Activated gamma-delta T cell treated with anti-CD3 and anti-CD28 coated beads, Interleukin-2, amount 50 U/mL, for 16 hours (primary cell): ENCODE data around the gene CSNK1G2.

ENCODE experiments used
- DNase-seq: peaks from one replicate; pipeline ENCODE4 v3.0.0-alpha.2; 2020; ENCODE audit warnings: low read depth

Gene CSNK1G2

DNA sequence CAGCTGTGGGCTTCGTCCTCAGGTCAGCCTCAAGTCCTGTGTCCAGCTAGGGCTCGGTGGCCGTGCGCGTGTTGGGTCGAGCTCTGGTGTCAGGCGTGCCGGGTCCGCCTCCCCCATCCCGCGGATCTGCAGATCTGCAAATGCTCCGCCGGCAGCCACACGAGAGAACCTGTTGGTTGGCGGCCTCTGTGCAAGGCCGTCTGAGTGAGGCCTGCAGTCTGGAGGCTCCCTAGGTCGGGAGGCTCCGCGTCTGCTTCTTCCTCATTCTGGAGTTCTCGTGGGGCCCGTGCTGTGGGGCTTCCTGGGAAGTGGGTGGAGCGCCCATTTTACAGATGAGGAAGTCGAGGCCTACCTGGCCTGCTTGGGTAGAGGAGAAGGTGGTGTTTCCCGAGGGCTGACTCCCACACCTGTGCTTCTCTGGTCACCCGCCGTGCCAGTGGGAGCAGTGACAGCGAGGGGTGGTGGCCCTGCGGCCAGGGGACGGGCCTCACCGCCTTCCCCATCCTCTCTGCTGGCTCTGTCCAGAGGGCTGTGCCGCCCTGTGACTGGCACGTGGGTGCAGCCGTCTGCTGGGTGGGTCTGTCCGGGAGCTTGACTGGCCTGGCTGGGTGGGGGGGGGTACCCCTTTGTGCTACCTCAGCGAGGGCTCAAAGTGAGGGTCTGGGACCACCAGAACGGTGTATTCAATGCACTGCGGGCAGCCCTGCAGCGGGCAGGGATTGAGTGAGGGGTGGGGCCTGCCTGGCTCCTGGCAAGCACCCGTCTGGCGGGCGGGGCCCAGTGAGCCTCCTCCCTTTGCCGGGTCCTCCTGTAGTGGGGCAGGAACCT is 3.3 kb downstream of the CSNK1G2 start:
- DNase-seq = no peak

DNA sequence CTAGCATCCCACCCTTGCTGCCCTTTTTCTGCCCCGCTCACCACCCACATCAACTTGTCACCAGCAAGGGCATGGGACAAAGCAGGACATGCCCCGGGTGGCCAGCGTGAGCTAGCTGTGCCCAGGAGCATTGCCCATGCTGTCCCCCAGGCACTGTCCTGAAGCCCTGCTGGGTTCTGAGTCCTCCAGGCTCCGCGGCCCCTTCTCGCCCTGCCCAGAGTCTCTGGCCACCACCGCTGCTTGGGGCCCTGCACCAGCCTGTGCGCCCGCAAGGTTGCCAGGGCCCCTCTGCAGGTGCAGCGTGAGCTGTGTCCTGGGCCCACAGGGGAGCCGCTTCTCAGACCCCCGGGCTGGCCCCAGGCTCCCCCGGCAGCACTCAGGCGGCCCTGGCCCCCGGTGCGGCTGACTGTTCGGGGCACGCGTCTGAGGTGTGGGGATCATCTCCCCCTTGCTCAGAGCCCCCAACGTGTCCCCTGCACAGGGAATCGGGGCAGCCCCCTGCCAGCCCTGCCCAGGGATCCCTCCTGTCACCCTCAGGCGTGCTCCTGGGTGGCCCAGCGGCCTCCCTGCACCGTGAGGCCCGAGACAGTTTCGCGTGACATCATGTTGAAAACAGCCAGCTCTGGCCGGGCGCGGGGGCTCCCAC is 4.1 kb downstream of the CSNK1G2 start:
- no peak for DNase-seq

DNA sequence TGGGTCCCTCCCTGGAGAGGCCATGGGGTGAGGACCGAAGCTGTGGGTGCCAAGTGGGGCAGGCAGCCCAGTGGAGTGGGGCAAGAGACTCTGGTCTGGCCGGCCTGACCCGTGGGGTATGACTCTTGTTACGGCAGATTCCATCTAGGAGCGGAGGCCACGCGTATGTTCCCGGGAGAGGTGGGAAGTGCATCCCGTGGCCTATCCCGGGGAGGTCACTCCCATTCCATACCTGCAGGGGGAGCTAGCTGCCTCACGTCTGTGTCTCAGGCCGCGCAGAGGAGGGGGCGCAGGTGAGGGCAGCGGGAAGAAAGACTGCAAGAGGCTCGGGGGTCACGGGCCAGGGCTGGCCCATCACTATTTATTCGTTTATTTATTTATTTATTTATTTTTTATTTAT is 4.9 kb downstream of the CSNK1G2 start:
- no peak for DNase-seq

DNA sequence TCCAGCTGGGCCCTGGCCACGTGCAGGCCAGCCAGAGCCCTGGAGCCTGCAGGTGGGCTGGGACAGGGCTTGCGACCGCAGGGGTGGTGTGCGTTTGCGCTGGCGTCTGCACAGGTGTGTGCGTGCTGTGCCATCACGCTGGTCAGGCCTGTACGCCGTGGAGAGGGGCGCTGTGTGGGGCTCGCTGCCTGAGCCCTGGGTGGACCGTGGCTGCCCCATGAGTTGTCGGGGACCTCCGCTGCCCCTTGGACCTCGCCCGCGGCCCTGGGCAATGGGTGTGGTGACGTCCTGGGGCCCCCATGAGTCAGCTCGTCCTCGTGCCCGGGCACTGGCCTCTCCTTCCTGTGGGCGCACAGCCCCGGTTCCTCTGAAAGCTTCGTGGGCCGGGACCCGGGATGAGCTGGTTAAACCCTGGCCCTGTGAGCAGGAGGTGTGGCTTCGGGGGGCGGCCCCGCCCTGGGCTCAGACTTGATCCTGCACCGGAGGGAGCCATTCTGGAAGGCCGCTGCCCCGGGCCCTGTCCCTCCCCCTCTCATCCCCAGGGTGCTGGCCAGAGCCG is 6.8 kb downstream of the CSNK1G2 start:
- no peak for DNase-seq

DNA sequence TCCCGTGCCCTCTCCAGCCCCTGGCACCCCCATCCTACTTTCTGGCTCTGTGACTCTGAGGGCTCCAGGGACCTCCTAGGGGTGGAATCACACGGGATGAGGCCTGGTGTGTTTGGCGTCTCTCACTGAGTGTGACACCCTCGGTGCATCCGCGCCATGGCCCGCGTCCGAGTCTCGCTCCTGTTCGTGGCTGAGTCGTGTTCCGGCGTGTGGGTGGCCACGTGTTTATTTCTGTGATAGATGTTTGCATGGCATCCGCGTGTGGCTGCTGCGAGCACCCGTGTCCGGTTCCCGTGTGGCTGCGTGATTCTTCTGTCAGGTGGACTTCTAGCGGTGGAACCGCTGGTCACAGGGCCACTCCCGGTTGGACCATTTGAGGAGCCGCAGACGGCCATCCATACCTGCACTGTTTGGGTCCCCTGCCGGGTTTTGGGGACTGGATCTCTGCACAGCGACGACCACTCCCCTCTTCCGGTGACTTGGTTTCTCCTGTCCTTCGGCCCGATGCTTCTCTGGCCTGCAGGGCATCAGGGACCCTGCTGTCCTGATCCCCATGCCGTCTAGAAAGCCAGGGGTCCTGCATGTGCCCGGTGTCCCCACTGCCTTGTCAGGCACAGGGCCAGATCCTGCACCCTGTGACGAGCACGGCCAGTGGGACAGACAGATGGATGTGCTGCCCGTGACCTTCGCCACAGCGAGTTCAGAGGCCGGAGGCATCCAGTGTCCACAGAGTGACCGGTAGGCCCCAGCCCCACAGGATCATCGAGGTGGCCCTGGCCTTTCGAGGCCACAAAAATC is 8.5 kb downstream of the CSNK1G2 start:
- no peak for DNase-seq

DNA sequence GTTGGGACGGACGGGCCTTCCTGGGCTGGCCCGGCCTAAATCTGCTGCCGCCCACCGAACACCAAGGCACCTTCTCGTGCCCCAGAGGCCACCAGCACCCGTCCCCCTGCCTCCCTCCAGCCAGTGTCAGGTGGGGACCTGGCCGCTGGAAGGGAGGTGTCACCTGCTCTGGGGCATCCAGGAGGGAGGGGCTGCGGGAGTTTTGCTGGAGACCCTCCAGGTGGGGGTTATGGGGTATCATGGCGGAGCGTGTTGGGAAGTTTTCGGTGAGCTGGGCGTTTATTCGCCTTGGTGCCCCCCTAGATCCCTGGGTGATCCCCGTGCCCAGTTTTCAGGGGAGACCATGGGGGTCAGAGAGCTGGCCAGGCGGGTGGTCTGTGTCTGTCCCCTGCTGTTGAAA is 9.7 kb downstream of the CSNK1G2 start:
- no peak for DNase-seq

GRCh38 chr19:1952635-1953034 is 11.7 kb downstream of the CSNK1G2 start:
- no peak for DNase-seq

GRCh38 chr19:1953037-1953436 is 12.1 kb downstream of the CSNK1G2 start:
- DNase-seq = no peak

DNA sequence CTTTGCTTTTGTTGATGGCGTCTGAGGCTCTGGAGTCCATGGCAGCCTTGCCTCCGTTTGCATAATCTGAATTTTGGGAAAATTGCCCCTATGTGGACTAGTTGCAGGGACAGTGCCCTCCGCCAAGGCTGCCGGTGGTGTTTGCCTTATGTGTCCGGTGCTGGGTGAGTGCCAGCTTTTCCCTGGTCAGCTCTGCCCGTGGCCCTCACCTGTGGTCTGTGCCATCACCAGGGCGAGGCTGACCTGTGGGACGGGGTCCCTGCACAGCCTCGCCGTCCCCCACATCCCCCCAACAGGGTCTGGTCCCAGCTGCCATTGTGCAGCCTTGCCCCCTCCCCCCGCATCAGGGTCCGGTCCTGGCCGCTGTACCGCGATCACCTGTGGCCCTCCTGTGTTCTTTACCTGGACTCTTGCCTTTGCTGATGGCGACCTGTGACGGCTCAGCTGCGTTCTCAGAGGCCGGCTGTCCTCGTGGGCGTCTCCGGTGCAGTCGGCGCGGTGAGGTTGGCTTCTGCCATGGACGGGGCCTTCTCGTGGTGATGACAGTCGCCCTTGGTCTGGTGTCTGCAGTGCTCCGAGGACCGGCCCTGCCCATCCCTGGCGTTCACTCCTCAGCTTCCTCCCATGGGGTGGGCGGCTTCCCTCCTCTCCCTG is 12.6 kb downstream of the CSNK1G2 start:
- no peak for DNase-seq

DNA sequence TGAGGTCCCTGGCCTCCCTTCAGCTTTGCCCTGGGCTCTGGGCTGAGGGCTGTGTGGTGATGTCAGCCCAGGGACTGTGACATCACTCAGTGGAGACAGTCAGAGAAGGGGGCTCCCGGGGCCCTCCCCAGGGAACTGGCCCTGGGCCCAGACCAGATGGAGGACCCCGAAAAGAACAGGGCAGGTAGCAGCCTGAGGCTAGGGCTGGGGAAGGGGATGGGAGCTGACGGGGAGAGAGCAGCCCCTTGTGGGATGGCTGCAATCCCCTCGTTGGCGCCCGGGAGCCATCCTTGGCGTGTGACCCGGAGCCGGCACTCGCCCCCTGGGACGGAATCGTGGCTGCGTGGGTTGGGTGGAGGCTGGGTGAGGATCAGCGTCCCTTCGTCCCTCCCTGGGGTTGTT is 13.6 kb downstream of the CSNK1G2 start:
- no peak for DNase-seq

- DNase-seq = no peak
Measured at GRCh38 chr19:1955171-1956121, 14.5 kb downstream of the CSNK1G2 start.

GRCh38 chr19:1956122-1956494 is 15.1 kb downstream of the CSNK1G2 start:
- no peak for DNase-seq

GRCh38 chr19:1956868-1957492 is 16.0 kb downstream of the CSNK1G2 start:
- no peak for DNase-seq

DNA sequence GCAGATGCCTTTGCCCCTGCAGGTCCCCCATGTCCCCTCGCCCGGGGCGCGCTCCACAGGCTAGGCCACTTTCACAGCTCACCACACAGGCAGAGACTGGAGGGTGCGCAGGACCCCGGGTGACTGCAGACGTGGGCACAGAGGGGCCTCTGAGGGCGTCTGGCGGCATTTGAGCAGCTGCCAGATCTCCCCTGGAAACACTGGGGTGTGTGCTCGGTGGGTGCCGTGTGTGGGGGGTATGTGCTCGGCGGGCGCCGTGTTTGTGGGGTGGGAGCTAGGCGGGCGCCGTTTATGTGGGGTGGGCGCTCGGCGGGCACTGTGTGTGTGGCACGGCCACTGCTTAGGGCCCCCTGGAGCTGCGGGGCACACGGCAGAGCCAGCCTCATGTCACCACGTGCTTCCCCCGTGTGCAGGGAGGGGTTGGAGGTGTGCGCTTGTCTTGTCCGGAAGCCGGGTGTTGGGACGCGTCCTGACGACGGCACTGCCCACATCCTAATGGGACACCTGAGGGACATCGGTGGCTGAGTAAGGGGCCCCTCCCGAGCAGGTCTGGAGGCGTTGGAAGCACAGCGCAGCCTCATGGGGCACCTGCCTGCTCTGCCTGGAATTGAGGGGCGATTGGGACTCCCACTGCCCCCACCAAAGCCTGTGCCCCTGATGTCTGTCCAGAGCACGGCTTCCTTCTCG is 16.7 kb downstream of the CSNK1G2 start:
- no peak for DNase-seq

DNA sequence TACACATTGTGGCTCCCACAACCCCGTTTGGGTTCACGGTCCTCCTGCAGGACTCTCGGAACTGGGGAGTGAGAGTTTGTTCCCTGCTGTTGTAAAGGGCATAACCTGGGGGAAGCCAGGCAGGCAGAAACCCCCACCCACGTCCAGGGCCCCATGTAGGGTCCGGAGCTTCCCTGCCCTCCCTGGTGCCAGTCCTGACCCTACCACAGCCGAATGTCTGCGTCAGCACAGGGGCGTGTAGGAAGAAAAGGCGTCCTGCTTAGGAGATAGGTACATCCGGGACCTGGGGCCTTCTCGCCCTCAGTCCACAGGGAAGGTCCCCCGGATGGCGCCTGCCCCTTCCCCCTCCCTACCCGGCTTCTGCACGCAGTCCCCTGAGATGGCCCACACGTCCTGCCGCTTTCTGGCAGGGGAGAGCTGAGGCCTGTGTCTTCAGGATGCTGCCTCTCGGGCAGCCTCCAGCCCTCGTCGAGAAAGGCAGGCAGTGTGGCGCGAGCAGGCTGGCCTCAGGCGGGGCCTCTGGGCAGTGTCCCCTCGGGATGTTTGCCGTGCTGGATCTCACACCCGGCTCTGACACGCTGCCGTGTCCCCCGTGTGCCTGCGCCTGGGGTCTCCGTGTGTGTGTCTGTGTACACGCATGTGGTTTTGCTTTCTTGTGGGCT is 19.1 kb downstream of the CSNK1G2 start:
- DNase-seq = no peak

GRCh38 chr19:1961000-1961883 is 20.3 kb downstream of the CSNK1G2 start:
- DNase-seq = no peak

DNA sequence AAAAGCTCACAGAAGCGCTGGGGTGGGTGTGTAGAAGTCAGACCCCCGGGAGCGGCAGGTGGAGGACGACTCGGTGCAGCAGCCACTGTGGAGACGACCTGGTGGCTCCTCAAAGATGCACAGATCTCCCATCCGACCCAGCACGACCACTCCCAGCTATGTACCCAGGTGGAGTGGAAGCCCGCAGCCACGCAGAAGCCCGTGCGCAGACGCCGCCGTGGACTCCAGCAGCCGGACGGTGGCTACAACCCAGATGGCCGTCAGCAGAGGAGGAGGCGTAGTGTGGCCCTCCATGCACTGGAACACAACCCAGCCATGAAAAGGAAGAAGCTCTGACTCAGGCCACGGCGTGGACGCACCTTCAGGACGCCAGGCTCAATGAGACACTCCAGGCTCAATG is 21.7 kb downstream of the CSNK1G2 start:
- no peak for DNase-seq

GRCh38 chr19:1967087-1967608 is 26.2 kb downstream of the CSNK1G2 start:
- DNase-seq = peak; percentile 17
